Right cardiac atrium (tissue), 5 donors: ENCODE data around the gene TOP1. TPM values are rescaled to one million over a fixed set of nuclear protein-coding genes. Genes with fewer than 3 reads are reported as not detected.

Experiments
- ATAC-seq, 2 donors: fragments of 200-7000 bp; cut with Tn5 transposase; one replicate each; pipeline versions ENCODE4 v1.8.0 to v1.9.1; 2020; ENCODE audit warnings: moderate library complexity in 2 of 2, mild to moderate bottlenecking in 1 of 2
- DNase-seq, 3 donors: peaks; one replicate each; pipeline ENCODE4 v3.0.0-alpha.2; 2020
- H3K27ac ChIP-seq: one replicate; pipeline ENCODE4 v1.5.1; 2013; ENCODE audit warnings: mild to moderate bottlenecking, low read length, control low read depth, moderate library complexity
- H3K27me3 ChIP-seq: one replicate; pipeline ENCODE4 v1.6.1; 2013; ENCODE audit not compliant: control insufficient read depth, insufficient read depth
- H3K4me1 ChIP-seq: one replicate; pipeline ENCODE4 v1.6.1; 2013; ENCODE audit warnings: low read length; ENCODE audit not compliant: control insufficient read depth, insufficient read depth
- H3K4me3 ChIP-seq: one replicate; pipeline ENCODE4 v1.5.1; 2013; ENCODE audit warnings: low read length, control low read depth
- H3K9me3 ChIP-seq: one replicate; pipeline ENCODE4 v1.6.1; 2013; ENCODE audit warnings: low read length; ENCODE audit not compliant: control insufficient read depth
- WGBS: extraction: QIAGEN DNeasy Blood & Tissue Kit; methylation state at CpG from one replicate; pipeline ENCODE4 v1.1.7; 2013; 5-methylcytosine and 5-hydroxymethylcytosine counted together
- intact Hi-C, 4 donors: fragments of 100-400 bp; cut with DNase I; formaldehyde crosslinking; loops; one replicate each; pipeline versions ENCODE4 v1.11.0 to v1.14.0; 2022 to 2023
- microRNA-seq, 2 donors: library from miRNA; unstranded; fragments of <30 nt; microRNA quantifications; one replicate each; pipeline ENCODE4 v1.2.0, GENCODE V29; 2020 to 2021
- polyA plus RNA-seq: library from polyadenylated mRNA; stranded (reverse); fragments of 200-250 nt; gene quantifications from one replicate; pipeline ENCODE4 v1.2.3, GENCODE V29; 2013
- total RNA-seq, 4 donors: library from RNA; stranded (reverse); fragmentation: NEBNext Ultra II Directional; extraction: Animal tissue kit (Norgen Biotek cat#: 25700); gene quantifications; one replicate each; pipeline ENCODE4 v1.2.1, GENCODE V29; 2021
- donor health status: healthy with polysubstance abuse.
- donor health status: DM: no; HTN: yes; CAD: no.
- donor health status: DM: no; HTN: no; CAD: no.
- donor health status: DM: no; HTN: yes; CAD: no; lungs with severe emphysema.
- donor health status: DM: yes; HTN: yes; CAD: no.

Gene TOP1
- total and polyA plus RNA-seq, 5 donors, result 16.7 to 30.7 (median 27.8) TPM

DNA sequence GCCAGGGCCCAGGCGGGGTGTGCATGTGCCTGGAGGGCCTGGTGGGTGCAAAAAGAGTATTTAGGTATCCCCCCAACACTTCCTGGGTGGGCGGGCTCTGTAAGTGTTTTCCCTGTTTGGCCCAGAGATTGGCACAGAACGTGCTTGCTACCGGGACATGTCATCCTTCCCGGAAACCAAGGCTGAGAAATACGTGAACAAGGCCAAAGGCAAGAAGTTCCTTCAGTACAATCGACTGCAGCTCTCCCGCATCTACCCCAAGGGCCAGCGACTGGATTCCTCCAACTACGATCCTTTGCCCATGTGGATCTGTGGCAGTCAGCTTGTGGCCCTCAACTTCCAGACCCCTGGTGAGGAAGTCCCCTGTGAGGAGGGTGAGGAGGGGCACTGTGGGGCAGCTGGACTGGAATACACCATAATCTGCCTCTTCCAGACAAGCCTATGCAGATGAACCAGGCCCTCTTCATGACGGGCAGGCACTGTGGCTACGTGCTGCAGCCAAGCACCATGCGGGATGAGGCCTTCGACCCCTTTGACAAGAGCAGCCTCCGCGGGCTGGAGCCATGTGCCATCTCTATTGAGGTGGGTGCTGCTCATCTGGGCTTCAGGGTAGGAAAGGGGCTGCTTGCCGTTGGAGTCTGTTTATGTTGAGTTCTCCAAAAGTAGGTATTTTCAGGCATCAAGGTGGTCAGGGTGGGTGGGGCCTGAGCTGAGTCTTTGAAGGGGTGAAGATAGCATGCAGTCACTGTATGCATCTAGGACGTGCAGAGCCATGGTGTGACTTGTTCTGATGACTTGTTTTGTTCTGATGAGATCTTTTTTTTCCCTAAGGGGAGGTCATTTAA lies 143.9 kb downstream of the TOP1 start:
- DNase-seq (peak in 2 of 3 donors; percentile 53 to 75), ATAC-seq (peak; percentile 22 to 32)
- peak overlapping the region; percentile 86 for H3K27ac ChIP-seq
- no peaks in the 10 kb centered on the region for H3K9me3 ChIP-seq
- H3K4me1 ChIP-seq, result peaks cover 20% of the 10 kb centered on the region
- intact Hi-C loops, result loop anchor here (2.0 to 10.0 kb wide), 6 partner anchors 60 to 242 kb away; partner anchors contain the start of gene LPIN3 (in 2 of the 4)
- 44% methylated on average over 18 of the region's 18 CpGs for WGBS
- H3K4me3 ChIP-seq, result no peak overlapping the region
- no peaks in the 10 kb centered on the region for H3K27me3 ChIP-seq

DNA sequence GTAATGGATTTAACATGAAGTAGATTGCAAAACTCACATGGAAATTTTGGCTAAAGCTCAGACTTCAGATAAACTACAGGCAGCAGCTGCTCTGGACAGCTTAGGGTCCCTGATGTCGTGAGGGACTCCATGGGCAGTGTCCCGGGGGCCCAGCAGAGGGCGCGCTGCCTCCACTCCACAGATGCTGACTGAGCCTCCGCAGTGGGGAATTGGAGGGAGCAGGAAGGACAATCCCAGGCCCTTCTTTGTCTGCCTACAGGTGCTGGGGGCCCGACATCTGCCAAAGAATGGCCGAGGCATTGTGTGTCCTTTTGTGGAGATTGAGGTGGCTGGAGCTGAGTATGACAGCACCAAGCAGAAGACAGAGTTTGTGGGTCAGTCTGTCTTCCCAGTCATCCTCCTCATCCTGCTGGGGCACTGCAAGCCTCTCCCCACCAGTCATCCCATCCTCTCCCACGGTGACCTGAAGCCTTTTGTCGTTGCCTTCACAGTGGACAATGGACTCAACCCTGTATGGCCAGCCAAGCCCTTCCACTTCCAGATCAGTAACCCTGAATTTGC lies 144.6 kb downstream of the TOP1 start:
- Histone ChIP-seq H3K4me3 (no peak overlapping the region), H3K27me3 (no peaks in the 10 kb centered on the region), H3K9me3 (no peaks in the 10 kb centered on the region), H3K27ac (peak overlapping the region; percentile 40), H3K4me1 (peaks cover 22% of the 10 kb centered on the region)
- DNase-seq (peak; percentile 88 to 95 (median 95)), ATAC-seq (peak; percentile 86 to 90)
- WGBS, result 13% methylated on average over 9 of the region's 9 CpGs
- intact Hi-C loops, result loop anchor here (2.0 to 10.0 kb wide), 6 partner anchors 59 to 242 kb away; partner anchors contain the start of gene LPIN3 (in 2 of the 4)

DNA sequence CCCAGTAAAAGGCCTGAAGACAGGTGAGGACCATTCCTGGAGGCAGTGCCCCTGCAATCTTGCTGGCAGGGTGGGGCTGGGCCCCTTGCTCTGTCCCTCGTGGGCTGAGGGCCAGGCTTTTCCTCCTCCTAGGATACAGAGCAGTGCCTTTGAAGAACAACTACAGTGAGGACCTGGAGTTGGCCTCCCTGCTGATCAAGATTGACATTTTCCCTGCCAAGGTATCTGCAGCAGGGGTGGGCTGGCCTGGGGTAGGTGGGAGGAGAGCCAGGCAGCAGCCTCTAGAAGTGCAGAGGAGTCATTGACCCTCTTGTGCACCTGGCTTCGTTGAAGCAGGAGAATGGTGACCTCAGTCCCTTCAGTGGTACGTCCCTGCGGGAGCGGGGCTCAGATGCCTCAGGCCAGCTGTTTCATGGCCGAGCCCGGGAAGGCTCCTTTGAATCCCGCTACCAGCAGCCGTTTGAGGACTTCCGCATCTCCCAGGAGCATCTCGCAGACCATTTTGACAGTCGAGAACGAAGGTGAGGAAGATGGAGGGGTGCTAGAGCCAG lies 145.2 kb downstream of the TOP1 start:
- Histone ChIP-seq H3K4me1 (peaks cover 25% of the 10 kb centered on the region), H3K4me3 (no peak overlapping the region), H3K27me3 (no peaks in the 10 kb centered on the region), H3K27ac (peak overlapping the region; percentile 40), H3K9me3 (no peaks in the 10 kb centered on the region)
- no peak for ATAC-seq
- peak in 1 of 3 donors; percentile 62 for DNase-seq
- 88% methylated on average over 13 of the region's 13 CpGs for WGBS
- intact Hi-C loops, result loop anchor here (2.0 to 10.0 kb wide), 7 partner anchors 57 to 241 kb away; partner anchors contain the start of gene LPIN3 (in 2 of the 4)

Small RNAs within 50 kb of the gene (microRNA-seq; reads per million reads assigned to microRNA genes)
- gene MIR6871, result 0 to 0.42 reads per million in 2 donors

Other genes with a start within 250 kb of the TOP1 start
- 10 to 100 TPM; 50.1 to 62.2 (median 58.3) TPM for gene PLCG1, start 108.7 kb downstream of the TOP1 start, total RNA-seq
- gene PLCG1, start 108.7 kb downstream of the TOP1 start, polyA plus RNA-seq, result 45.6 TPM